ENCODE results near the gene RBM38.
"Not testable (repeated sequence)": the region's sequence is repeated elsewhere in the genome, so short reads cannot be mapped to it uniquely, and the experiment has no call there.

The RBM38 gene

DNA sequence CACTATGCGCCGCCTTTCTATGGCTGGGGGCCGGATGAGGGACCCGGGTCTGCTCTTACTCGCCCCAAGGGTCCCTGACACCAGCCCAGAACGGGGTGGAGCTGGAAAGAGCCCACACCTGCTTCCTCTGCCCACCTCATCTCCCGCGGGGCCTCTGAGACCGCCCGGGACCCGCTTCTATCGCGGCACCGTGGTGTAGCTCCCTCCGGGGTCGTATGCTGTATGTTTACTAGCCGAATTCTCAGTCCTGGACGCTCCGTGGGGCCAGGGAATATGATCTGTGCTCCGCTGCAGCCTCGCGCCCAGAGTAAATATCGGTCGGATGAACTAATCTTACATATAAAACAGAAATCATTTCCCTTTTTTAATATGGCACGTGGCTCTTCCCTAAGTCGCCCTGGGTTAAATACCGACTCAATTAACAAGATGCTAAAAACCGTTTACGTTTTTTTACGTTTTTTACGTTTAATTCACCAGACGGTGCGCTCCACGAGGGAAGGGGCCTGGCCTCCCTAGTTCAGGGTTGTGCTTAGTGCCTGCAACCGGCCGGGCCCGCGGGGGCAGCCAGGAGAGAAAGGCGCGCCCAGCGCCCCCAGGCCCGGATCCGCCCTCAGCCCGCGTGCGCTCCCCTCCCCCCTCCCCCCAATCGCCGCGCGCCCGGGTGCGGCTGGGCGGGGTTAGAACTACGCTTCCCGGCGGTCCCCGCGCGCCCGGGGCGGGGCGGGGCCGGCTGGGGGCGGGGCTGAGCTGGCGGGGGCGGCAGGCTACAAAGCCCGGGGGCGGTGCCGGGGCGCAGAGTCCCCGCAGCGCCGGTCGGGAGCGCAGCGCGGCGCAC, at the start of gene RBM38:
RBM38 (plus strand) TSS at position 793 of the 835 bp plus-strand sequence. CDS start 186 bp downstream, outside the sequence.
- DNase-seq: peak; percentile 27 to 63

DNA sequence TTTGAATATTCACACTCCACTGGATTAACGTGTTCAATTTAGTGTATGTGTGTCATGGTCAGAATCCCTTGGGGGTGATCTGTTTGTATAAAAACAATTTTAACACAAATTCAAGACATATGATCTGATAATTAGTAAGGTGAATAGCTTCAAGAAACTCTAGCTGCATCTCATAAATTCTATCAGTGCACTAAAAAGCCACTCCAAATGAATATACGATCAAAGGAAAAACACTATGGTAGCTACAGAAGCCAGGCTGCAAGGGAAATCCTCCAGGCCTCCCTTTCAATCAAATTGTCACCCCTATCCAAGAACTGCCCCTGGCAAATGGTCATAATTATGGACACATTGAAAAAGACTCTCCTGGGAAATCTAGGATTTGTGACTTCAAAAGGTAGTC, 49.5 kb upstream of the RBM38 start:
- DNase-seq: no peak

DNA sequence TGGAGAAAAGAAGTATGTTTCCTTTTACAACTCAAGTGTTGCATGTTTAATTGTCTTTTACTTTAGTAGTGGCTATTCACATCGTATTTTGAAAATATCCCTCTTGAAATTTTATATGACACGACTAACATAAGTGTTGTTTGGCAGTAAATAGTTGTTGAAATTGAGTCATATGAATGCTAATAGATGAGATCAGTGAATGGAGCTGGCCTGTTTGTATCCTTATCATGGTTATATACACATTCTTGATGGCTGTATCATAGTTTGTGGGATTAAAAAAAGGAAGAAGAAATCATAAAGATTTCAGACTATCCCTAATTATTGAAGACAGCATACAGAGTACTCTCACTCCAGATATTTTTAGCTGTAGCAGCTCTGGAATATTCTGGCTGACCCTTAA, 48.4 kb upstream of the RBM38 start:
- DNase-seq: no peak

DNA sequence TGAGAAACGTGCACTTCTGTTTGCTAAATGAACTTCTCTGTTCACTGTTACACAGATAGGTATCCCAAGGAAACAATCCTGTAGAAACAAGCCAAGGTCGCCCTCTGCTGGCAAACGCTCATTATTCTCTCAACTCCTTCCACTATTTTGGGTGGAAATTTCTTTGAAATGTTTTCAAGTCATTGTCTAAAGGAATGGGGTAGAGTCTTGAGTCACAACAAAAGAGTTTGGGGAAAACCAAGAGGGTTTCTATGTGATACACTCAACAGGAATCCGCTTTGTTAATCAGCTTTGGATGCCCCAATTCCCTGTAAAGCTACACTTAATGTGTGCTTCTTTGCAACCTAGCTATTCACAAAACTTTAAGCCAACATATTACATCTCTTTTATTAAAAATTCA, 44.7 kb upstream of the RBM38 start:
- peak; percentile 26 to 59 for DNase-seq

DNA sequence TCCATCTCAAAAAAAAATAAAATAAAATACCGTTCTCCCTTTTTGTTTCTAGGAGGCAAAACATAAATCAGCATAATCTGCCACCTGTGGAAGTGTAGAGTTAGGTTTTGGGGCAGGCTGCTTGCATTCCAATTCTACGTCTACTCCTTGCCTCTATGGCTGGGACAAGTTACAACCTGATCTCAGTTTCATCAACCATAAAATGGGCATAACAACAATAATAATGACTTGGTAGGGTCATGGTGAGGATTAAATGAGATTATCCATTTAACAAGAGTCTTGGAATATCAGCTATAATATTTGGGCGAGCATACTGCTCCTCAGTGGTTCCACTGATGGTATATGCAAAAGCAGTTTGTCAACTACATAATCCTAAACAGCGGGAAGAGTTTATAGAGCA, 43.8 kb upstream of the RBM38 start:
- DNase-seq: no peak

DNA sequence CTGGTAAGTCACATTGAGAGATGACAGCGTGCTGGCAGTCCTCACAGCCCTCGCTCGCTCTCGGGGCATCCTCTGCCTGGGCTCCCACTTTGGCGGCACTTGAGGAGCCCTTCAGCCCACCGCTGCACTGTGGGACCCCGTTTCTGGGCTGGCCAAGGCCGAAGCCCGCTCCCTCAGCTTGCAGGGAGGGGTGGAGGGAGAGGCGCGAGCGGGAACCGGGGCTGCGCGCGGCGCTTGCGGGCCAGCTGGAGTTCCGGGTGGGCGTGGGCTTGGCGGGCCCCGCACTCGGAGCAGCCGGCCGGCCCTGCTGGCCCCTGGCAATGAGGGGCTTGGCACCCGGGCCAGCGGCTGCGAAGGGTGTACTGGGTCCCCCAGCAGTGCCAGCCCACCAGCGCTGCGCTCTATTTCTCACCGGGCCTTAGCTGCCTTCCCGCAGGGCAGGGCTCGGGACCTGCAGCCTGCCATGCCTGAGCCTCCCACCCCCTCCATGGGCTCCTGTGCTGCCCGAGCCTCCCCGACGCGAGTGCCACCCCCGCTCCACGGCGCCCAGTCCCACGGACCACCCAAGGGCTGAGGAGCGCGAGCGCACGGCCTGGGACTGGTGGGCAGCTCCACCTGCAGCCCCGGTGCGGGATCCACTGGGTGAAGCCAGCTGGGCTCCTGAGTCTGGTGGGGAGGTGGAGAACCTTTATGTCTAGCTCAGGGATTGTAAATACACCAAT, 42.8 kb upstream of the RBM38 start:
- not testable (repeated sequence) for DNase-seq

DNA sequence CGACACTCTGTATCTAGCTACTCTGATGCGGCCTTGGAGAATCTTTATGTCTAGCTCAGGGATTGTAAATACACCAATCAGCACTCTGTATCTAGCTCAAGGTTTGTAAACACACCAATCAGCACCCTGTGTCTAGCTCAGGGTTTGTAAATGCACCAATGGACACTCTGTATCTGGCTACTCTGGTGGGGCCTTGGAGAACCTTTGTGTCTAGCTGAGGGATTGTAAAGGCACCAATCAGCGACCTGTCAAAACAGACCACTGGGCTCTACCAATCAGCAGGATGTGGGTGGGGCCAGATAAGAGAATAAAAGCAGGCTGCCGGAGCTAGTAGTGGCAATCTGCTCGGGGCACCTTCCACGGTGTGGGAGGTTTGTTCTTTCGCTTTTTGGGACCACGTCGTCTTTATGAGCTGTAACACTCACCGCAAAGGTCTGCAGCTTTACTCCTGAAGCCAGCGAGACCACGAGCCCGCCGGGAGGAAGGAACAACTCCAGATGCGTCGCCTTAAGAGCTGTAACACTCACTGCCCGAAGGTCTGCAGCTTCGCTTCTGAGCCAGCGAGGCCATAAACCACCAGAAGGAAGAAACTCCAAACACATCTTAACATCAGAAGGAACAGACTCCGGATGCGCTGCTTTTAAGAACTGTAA, 42.1 kb upstream of the RBM38 start:
- not testable (repeated sequence) for DNase-seq

DNA sequence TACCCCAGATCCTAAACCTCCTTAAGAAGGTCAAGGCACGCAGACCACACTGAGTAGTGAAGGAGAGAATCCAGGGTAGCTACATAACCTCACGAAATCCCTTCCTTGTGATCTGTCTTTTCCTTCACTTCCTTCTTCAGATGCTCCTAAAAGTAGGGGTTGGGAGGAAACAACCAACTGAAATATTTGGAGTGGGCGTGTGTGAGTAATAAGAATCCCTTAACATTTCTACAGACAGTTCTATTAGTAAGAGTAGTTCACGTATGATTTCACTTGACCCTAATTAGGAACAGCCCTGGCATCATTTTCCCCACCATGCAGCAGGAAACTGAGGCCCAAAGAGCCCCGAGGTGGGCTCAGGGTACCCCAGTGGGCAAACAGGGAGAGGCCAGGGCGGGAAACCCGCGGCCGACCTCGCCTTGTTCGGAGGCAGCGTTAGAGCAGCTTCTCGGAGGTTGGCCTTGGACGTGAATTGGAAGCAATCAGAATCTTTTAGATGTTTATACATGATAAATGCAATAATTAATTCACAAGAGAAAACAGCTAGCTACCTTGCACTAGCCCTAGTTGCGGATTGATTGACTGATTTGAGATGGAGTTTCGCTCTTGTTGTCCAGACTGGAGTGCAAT, 41.0 kb upstream of the RBM38 start:
- DNase-seq: no peak

DNA sequence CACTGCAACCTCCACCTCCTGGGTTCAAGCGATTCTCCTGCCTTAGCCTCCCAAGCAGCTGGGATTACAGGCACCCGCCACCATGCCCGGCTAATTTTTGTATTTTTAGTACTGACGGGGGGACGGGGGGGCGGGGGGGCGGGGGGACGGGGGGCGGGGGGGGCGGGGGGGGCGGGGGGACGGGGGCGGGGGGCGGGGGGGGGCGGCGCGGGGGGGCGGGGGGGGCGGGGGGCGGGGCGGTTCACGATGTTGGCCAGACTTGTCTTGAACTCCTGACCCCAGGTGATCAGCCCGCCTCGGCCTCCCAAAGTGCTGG, 40.5 kb upstream of the RBM38 start:
- not testable (repeated sequence) for DNase-seq

DNA sequence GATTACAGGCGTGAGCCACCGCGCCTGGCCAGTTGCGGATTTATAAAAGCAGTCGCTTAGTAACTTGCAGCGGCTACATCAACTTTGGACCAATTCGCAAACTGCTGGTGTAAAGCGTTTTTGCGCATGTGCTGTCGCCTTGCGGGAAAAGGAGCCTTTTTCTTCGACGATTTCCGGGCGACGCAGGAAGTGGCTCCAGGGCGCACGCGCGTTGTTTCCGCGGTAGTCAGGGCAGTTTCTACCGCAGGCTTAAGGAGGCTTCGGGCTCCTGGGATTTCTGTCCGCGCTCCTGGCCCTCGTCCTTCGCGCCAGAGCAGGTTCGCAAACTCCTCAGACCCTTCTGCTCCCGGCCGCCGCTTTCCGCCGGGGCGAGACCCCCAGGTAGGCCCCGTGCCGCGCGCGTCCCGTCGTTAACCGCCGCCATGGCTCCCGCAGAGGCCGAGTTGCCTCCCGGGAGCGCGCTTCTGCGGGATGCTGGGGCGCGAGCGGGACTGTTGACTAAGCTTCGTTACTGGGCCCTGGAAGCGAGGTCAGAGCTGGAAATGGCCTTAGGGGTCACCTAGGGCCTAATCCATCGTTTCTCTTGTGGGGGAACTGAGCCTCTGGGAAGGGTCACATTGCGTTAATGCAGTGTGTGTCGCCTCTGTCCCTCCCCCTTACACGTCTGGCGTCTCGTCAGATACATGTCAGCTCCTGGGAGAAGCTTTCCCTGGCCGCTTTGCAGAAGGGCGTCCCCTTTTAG, 40.0 kb upstream of the RBM38 start, which contains the start of gene RAE1:
RAE1 (plus strand) TSS at position 214 of the 742 bp plus-strand sequence. CDS start 2,784 bp downstream, outside the sequence.
- DNase-seq: peak; percentile 67 to 90

DNA sequence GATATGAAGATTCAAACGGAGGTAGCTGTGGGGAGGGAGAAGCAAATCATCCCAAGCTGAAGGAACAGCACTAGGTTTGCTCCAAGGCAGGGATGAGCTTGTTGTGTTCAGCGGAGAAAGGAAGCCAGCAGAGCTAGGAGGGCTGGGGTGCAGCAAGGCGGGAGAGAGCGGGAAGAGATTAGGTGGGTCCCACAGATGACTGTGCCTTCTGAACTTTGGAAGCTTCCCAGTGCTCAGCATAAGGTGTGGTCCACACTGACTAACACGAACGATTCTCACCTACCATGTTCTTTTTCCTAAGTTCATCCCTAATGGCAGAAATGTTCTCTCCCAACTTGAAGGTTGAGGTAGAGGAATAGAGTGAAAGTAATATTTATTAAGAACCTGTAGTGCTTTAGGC, 38.9 kb upstream of the RBM38 start:
- DNase-seq: no peak

DNA sequence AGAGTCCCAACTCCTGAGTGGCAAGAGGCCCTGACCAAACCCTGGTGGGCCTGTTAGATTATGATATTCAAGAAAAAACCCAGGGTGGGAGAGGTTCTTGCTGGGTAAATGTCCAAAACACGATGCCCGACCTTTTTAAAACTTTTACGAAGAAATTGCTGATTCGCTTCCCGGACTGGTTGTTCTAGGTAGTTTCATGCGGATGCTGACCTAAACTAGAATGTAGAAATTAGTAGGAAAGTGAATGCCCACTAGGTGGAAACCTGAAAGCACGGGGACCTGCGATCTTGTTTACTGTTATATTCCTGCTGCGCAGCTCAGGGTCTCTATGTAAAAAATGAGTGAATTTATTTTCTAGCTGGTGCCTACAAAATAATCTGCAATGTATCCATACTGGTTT, 37.8 kb upstream of the RBM38 start:
- no peak for DNase-seq

DNA sequence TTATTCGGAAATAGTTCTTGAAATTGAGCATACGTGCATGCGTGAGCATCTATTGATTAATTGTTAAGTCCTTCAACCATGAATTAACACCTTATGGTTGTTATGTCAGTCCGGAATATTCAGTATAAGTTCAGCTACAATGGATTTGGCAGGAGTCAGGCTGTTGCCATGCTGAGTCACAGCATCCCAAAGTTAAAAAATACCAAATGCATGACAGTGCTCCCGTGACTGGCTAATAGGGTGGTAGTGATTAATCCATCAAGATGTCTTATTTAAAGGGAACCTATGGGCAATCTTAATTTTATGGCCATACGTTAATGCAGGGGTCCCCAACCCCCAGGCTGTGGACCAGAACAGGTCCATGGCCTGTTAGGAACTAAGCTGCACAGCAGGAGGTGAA, 29.7 kb upstream of the RBM38 start:
- DNase-seq: no peak

DNA sequence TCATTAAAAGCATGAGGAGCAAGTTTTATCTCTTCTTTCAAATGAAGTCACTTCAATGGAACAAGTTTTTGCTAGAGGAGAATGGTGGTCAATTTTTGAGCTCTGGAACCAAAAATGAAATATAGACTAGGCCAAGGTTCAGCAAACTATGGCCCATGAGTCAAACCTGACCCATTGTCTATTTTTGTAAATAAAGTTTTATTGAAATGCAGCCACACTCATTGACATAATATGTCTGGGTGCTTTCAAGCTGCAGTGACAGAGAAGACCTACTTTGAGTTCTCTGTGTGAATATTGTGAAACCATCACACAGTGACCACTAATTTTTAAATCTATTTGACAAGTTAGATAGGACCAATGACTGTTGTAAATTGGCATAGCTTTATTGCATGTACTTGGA, 26.7 kb upstream of the RBM38 start:
- DNase-seq: no peak

DNA sequence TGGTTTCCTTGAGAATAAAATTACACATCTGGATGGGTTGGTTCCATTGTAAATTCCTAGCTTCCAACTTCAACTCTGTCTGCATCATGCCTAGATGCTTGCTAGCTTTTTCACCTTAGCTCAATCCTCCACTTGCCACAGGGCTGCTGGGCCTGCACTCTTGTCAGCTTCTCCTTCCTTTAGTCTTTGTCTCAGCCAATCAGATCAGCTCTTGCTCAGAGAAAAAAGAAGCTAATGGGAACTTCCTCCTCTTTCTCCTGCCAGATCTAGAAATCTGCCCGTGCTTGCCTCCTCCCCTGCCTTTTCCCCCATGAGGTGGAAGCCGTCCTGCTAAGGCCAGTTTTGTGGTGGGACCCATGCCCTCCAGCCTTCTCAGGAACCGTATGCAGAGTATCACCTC, 21.6 kb upstream of the RBM38 start:
- DNase-seq: no peak

DNA sequence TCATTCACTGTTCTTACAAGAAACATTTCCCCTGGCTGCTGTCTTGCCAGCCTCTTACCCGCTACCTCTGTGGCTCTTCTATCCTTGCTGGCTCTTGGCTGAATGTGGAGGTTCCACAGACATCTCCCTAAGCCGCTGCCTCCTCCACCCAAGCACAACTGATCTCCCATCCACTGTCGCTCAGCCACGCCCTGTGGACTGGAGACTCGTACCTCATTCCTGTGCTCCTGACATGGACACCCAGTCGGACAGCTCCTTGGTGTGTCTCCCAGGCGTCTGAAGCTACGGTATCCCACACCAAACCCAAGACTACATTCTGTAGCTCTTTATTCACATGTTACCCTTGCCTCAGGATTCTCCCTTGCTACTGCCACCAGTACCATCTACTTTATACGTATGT, 20.9 kb upstream of the RBM38 start:
- DNase-seq: no peak

DNA sequence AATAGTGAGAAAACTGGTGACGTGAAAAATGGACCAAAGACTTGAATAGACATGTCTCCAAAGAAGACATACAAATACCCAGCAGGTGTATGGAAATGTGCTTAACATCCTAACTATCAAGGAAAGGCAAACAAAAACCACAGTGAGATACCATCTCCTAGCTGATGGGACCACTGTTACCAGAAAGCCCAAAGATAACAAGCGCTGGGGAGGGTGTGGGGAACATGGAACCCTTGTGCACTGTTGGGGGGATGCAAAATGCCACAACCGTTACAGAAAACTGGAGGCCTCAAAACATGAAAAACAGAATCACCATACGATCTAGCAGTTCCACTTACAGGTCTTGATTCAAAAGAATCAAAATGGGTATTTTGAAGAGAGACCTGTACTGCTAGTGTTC, 19.8 kb upstream of the RBM38 start:
- DNase-seq: no peak

DNA sequence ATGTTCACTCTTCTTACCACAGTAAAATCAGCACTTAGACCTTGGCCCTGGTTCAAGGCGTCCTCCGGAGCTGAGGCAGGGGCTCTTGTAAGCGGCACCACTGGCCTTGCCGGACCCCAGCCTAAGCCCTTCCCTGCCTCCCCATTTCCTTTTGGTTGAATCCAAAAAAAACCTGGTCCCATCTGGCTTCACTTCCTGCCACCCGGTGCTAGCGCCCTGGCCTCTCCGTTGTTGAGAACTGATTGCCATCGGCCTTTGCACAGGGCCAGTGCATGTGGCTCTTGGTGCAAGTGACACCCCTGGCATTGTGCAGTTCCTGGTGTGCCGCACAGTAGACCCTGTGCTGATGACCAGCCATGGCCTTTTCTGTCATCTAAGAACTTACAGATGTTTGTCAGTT, 19.0 kb upstream of the RBM38 start:
- no peak for DNase-seq

DNA sequence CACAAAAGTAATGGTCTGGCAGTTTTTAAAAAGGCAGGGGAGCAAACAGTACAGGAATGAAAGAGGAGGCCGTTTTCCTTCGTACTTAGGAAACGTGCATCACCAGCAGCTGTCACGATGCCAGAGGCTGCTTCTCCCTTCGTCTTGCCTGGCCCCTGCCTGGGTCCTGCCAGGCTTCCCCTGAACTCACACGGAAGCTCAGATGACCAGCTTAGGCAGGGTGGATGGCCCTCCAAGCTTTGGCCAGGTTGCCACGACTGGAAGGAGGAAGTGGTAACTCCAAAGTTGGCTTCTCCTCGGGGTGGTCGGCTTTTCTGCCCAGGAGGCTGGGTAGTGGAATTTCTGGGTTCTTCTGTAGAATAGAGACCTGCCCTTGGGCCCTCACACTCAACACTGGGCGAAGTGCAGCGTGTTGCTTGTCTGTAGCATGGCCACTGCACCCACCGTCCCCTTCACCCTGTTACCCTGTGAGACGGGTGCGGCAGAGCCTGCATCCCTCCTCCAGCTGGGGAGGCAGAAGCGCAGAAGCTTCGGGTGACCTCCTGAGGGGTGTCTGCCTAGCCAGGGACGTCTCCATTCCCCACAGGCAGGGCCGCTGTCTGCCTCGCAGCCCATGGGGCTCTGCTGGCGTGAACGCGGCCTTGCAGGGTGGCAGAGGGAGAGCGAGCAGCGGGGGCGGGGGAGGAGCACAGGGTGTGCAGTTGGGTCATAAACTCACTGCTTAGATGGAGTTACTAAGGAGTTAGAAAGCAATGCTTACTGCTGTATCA, 18.4 kb upstream of the RBM38 start:
- DNase-seq: no peak

DNA sequence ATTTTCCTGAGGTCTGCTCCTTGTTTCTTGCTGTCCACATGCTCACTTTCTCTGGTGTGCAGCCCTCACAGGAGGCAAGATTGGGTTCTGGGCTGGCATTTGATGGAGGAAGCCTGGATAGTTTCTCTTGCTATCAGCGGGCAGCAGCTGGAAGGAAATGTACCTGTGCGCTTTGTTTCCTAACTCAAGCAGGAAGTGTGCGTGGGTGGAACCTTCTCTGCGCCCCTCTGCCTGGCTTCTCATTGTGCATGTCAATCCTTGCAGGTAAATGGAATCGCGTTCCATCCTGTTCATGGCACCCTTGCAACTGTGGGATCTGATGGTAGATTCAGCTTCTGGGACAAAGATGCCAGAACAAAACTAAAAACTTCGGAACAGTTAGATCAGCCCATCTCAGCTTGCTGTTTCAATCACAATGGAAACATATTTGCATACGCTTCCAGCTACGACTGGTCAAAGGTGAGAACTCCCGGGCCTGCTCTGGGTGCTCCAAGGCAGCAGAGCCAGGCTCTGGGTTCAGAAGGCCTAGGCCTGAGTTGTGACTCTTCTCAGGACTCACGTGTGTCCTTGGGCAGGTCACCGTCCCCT, 16.8 kb upstream of the RBM38 start:
- no peak for DNase-seq

DNA sequence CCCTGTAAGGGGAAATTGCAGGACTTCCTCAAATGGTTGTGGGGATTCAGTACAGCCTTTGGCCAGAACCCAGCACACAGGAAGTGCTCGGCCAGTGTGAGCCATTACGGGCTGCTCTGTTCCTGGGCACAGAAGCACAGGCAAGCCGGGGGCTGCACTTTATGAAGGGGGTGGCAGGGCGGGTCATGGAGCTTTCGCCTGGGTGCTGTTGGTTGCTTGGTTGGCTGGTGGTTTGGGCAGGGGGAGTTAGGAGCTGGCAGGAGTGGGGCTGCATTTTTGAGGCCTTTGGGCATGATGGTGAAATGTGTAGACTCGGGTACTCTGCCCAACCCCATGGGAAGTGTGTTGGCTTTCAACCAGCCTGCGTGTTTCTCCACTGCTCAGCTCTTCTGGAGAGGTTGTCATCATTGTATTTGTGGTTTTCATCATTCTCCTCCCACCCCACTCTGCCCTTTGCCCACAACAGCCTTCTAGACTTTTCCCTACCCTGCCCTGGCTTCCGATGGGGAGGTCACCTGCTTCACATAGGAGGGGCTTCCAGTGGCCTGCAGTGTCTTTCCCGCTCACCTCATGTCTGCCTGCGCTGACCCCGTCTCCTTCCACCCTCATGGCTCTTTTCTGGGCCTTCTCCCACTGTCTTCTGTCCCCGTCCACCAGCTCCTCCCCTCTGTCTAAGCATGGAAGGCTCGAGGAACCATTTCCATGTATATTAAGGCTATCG, 16.1 kb upstream of the RBM38 start:
- DNase-seq: no peak

All from NCI-H524 (cell line).